GM19099 (cell line): ENCODE results near the gene COX10.
"Not testable (repeated sequence)": the region's sequence is repeated elsewhere in the genome, so short reads cannot be mapped to it uniquely, and the experiment has no call there.

Source experiments
- POLR2A ChIP-seq: IDR thresholded peaks from 3 replicates; pipeline ENCODE4 v1.6.1; 2011; ENCODE audit warnings: low read depth; ENCODE audit not compliant: insufficient read length; ENCODE audit errors: extremely low read depth

The COX10 gene

DNA sequence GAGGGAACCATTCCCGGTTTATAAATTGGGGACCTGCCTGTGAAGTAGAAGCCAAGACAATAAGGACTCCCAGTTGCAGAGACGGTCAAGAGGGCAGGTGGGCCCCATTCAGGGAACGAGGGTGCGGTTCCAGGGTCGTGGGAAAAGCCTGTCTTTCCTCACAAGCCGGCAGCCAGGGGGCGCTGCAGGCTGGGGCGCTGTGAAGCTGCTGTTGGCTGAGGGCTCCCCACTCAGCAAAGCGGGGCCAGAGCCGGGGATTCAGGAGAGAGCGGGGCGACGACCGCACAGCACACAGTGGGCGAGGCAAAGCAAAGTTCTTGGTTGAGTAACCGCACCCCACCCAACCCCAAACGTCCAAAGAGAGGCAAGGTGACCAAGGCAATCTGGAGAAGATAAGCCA lies 142.5 kb downstream of the COX10 start:
- no peak for TF ChIP-seq POLR2A

DNA sequence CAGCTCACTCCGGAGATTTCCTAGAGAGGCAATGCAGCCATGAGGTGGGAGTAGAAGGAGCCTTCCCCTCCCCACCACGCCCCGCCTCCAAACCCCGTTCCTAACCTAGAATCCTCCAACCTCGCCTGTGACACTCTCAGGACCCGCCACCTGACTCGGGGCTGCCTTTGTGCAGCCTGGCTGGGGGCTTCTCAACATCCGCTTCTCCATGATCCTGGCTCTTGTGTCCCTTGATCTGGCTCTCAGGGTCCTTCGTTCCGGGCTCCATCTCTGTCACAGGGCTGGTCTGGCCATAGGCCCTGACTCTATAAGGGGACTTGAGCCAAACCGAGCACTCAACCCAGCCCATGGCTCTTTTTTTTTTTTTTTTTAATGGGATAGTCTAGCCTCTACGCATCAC lies 143.1 kb downstream of the COX10 start:
- no peak for TF ChIP-seq POLR2A

DNA sequence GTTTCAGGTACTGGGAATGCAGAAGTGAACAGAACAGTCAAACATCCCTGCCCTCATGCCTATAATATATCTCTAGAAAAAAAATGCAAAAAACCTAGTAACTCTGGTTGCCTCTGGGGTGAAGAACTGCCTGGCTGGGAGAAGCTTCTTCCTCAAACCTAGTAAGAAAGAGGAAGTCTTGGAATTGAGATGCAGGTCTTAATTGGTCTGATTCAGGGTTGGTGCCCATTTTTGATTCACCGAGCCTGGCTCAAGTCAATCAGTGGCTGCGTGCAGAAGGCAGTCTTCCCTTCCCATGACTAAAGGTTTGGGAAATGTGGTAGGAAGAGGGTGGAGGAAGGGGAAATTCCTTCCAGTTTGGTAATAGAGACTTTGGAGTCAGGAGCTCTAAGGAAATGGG lies 145.0 kb downstream of the COX10 start:
- no peak for TF ChIP-seq POLR2A

GRCh38 chr17:14222611-14223010 lies 153.3 kb downstream of the COX10 start:
- TF ChIP-seq POLR2A, result no peak

- TF ChIP-seq POLR2A, result no peak
Measured at GRCh38 chr17:14225254-14225980, 156.1 kb downstream of the COX10 start.

- no peak for TF ChIP-seq POLR2A
Measured at GRCh38 chr17:14227052-14227451, 157.7 kb downstream of the COX10 start.

GRCh38 chr17:14228903-14229302 lies 159.6 kb downstream of the COX10 start:
- TF ChIP-seq POLR2A, result no peak

DNA sequence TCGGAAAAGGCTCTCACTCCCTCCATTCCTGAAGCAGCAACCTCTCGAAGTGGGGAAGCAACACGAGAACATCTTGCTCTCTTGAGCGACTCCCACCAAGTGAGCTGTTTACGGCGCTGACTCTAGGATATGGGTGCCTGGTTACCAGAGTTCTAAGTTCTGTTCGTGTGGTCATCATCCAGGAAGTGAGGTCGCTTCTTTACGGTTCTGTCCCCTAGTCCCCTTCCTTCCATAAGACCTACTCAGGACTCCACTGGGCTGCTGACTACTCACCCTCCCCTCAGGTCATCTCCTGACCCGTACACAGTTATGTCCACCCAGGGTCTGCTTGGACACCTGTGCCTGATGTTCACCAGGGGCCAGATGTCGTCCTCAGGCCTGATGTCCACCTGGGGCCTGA lies 167.5 kb downstream of the COX10 start, which contains the start of gene CDRT15:
Gene CDRT15, minus strand, starts transcription at position 101 of the 400 bp plus-strand sequence. Its CDS starts 29 bp downstream, at position 72.
- not testable (repeated sequence) for TF ChIP-seq POLR2A

DNA sequence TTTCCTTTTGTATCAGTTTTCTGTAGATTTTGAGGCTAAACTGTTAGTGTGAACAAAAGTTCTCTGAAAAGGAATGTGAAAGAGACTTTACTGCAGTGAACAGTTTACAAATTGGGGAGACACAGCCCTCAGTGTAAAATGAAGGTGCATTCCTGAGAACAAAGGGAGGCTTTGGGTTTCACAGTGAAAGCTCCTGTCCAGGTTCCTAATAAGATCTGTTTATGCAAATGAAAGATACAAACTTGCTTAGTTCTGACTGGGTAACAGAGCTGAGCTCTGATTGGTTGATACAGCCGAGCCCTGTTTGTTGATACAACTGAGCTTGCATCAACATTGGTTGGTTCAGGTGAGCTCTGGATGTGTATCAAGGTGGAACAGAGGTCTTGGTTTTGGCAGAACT lies 175.7 kb downstream of the COX10 start:
- no peak for TF ChIP-seq POLR2A

DNA sequence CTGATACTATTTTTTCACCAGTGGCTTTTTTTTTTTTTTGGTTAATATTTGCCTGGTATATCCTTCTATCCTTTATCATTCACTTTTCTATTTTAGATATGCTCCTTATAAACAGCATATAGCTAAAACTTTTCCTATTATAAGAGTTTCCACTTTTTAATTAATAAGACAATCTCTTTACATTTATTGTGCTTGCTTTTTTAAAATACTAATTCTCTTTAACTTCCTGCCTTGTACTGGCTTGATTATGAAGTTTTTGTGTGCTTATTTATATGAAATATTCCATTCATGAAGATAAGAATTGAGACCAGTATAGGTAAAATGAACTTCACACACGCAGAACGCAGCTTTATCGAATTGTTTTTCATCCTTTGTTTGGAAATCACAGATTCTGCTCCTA lies 176.3 kb downstream of the COX10 start:
- no peak for TF ChIP-seq POLR2A
